ENCODE data around the gene MTO1. TPM values are rescaled to one million over a fixed set of nuclear protein-coding genes. Genes with fewer than 3 reads are reported as not detected.

Gene MTO1
- total RNA-seq, 2 donors from 2014 or later = 14.2 to 25.3 TPM

GRCh38 chr6:73484438-73484837 lies 22.9 kb downstream of the MTO1 start:
- H3K27me3 ChIP-seq (replicated peaks; ENCODE audit: insufficient read depth) = no peaks in the 10 kb centered on the region
- DNase-seq (ENCODE audit: low spot score) (no peak), ATAC-seq (ENCODE audit: insufficient number of reproducible peaks, low FRiP score, low read depth) (no peak)
- H3K9me3 ChIP-seq = no peaks in the 10 kb centered on the region
- TF ChIP-seq CTCF (IDR thresholded peaks at IDR 0.05) = no peak
- H3K4me3 ChIP-seq = no peak overlapping the region
- peaks cover 60% of the 10 kb centered on the region for H3K36me3 ChIP-seq
- no peak overlapping the region for H3K27ac ChIP-seq
- H3K4me1 ChIP-seq (ENCODE audit: control insufficient read depth in 1 of 2, low read depth in 2 of 2) = no peaks in the 10 kb centered on the region

GRCh38 chr6:73487473-73487872 lies 25.9 kb downstream of the MTO1 start:
- ATAC-seq (ENCODE audit: insufficient number of reproducible peaks, low FRiP score, low read depth) = no peak
- peaks cover 50% of the 10 kb centered on the region for H3K36me3 ChIP-seq

GRCh38 chr6:73491377-73491776 lies 29.8 kb downstream of the MTO1 start:
- no peak overlapping the region for H3K4me3 ChIP-seq
- TF ChIP-seq CTCF (IDR thresholded peaks at IDR 0.05) = no peak
- ATAC-seq (ENCODE audit: insufficient number of reproducible peaks, low FRiP score, low read depth) (no peak), DNase-seq (ENCODE audit: low spot score) (no peak)
- peaks cover 39% of the 10 kb centered on the region for H3K36me3 ChIP-seq
- no peaks in the 10 kb centered on the region for H3K9me3 ChIP-seq
- H3K27ac ChIP-seq = no peak overlapping the region
- H3K4me1 ChIP-seq (ENCODE audit: control insufficient read depth in 1 of 2, low read depth in 2 of 2) = no peaks in the 10 kb centered on the region
- H3K27me3 ChIP-seq (replicated peaks; ENCODE audit: insufficient read depth) = no peaks in the 10 kb centered on the region

More at GRCh38 chr6:73487473-73487872, 25.9 kb downstream of the MTO1 start:
- DNase-seq (ENCODE audit: low spot score) = no peak
- Histone ChIP-seq H3K4me3 (no peak overlapping the region), H3K27ac (no peak overlapping the region), H3K27me3 (replicated peaks; ENCODE audit: insufficient read depth) (no peaks in the 10 kb centered on the region), H3K4me1 (ENCODE audit: control insufficient read depth in 1 of 2, low read depth in 2 of 2) (no peaks in the 10 kb centered on the region), H3K9me3 (no peaks in the 10 kb centered on the region)
- TF ChIP-seq CTCF (IDR thresholded peaks at IDR 0.05) = no peak

- DNase-seq (ENCODE audit: low spot score) (no peak), ATAC-seq (ENCODE audit: insufficient number of reproducible peaks, low FRiP score, low read depth) (no peak)
- Histone ChIP-seq H3K4me1 (ENCODE audit: control insufficient read depth in 1 of 2, low read depth in 2 of 2) (no peaks in the 10 kb centered on the region), H3K4me3 (no peak overlapping the region), H3K36me3 (peaks cover 47% of the 10 kb centered on the region), H3K27me3 (replicated peaks; ENCODE audit: insufficient read depth) (no peaks in the 10 kb centered on the region), H3K27ac (no peak overlapping the region), H3K9me3 (no peaks in the 10 kb centered on the region)
- TF ChIP-seq CTCF (IDR thresholded peaks at IDR 0.05) = no peak
Measured at GRCh38 chr6:73497915-73498314, 36.4 kb downstream of the MTO1 start.

GRCh38 chr6:73503027-73503772 lies 41.7 kb downstream of the MTO1 start:
- Histone ChIP-seq H3K36me3 (peaks cover 30% of the 10 kb centered on the region), H3K4me3 (no peak overlapping the region), H3K27me3 (replicated peaks; ENCODE audit: insufficient read depth) (no peaks in the 10 kb centered on the region), H3K27ac (no peak overlapping the region), H3K4me1 (ENCODE audit: control insufficient read depth in 1 of 2, low read depth in 2 of 2) (no peaks in the 10 kb centered on the region), H3K9me3 (no peaks in the 10 kb centered on the region)
- DNase-seq (ENCODE audit: low spot score) (no peak), ATAC-seq (ENCODE audit: insufficient number of reproducible peaks, low FRiP score, low read depth) (no peak)
- TF ChIP-seq CTCF (IDR thresholded peaks at IDR 0.05) = no peak
